Measurements from ENCODE around the gene IGF1R.
A peak's percentile ranks its signal among the peaks of the same experiment; 100 is the strongest.

IGF1R gene

DNA sequence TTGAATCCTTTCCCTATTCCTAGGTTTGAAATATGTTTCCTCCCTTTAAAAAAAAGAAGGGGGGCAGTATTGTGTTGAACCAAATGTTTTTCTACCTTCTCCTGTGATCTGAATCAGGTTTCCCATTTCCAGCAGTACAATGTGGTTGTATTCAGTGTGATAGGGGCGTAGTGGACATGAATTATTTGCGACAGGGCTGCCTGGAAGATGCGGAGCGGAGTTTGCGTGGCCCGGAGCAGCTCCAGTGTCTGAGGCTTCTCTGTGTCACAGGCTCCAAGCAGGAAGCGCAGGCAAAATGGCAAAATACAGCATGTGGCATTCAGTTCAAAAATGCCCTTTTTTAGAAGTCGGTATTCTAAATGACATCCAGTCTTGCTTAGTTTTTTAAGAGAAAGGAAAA, 204.8 kb downstream of the IGF1R start:
- DNase-seq (ENCODE audit: low read depth in 2 of 2), result peak; percentile 93 to 96
- H3K4me3 ChIP-seq (replicated peaks in 1 of 2; ENCODE audit: low read depth in 2 of 2, low read length in 2 of 2), result peak overlapping the region; percentile 55 to 61
- TF ChIP-seq CTCF (IDR thresholded peaks at IDR 0.05; ENCODE audit: low read depth, low read length), result no peak

DNA sequence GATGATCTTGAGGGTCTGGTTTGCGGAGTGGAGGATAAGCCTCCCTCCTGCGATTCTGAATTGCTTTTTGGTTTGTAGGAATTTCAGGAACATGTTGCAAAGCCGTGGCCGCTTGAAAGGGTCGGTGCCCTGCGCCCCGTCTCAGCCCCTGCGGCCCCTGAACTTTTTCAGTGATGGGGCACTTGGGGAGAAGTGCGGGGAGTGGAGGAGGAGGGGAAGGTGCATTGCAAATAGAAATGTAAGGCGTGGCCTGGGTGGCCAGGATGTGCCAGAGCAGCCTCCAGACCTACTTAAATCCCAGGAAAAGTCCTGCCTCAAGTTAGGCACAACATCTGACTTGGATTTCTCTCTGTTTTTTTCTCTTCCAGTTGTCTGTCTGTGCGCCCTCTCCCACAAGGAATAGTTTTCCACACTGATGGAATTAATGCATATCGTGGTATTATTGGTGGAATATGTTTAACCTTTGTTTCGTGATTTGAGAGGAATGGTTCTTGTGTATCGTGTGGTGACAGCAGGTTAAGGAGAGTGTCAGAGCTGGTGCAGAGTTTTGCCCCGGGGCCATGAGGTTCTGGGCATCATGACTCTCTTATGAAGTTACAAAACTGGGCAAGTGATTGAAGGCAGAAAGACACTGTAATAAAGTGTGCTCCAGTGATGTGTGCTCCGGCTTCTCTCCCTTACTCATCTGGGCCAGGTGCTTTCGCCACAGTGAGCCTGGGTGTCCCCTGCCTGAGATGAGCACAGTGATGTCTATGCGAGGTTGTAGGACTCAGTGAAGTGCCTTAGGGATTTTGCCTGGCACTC, 205.5 kb downstream of the IGF1R start:
- no peak for TF ChIP-seq CTCF (IDR thresholded peaks at IDR 0.05; ENCODE audit: low read depth, low read length)
- H3K4me3 ChIP-seq (replicated peaks in 1 of 2; ENCODE audit: low read depth in 2 of 2, low read length in 2 of 2), result peak overlapping the region; percentile 15 to 61
- peak; percentile 29 to 53 for DNase-seq (ENCODE audit: low read depth in 2 of 2)

GRCh38 chr15:98854496-98854895, 206.2 kb downstream of the IGF1R start:
- no peak for DNase-seq (ENCODE audit: low read depth in 2 of 2)
- H3K4me3 ChIP-seq (replicated peaks in 1 of 2; ENCODE audit: low read depth in 2 of 2, low read length in 2 of 2), result no peak overlapping the region
- TF ChIP-seq CTCF (IDR thresholded peaks at IDR 0.05; ENCODE audit: low read depth, low read length), result no peak

- no peak for TF ChIP-seq CTCF (IDR thresholded peaks at IDR 0.05; ENCODE audit: low read depth, low read length)
- DNase-seq (ENCODE audit: low read depth in 2 of 2), result no peak
- H3K4me3 ChIP-seq (replicated peaks in 1 of 2; ENCODE audit: low read depth in 2 of 2, low read length in 2 of 2), result no peak overlapping the region
Measured at GRCh38 chr15:98855067-98855814, 206.9 kb downstream of the IGF1R start.

- H3K4me3 ChIP-seq (replicated peaks in 1 of 2; ENCODE audit: low read depth in 2 of 2, low read length in 2 of 2), result no peak overlapping the region
- no peak for TF ChIP-seq CTCF (IDR thresholded peaks at IDR 0.05; ENCODE audit: low read depth, low read length)
- DNase-seq (ENCODE audit: low read depth in 2 of 2), result no peak
Measured at GRCh38 chr15:98855815-98856531, 207.6 kb downstream of the IGF1R start.

GRCh38 chr15:98856532-98856907, 208.2 kb downstream of the IGF1R start:
- peak; percentile 61 to 93 for DNase-seq (ENCODE audit: low read depth in 2 of 2)
- H3K4me3 ChIP-seq (replicated peaks in 1 of 2; ENCODE audit: low read depth in 2 of 2, low read length in 2 of 2), result no peak overlapping the region
- TF ChIP-seq CTCF (IDR thresholded peaks at IDR 0.05; ENCODE audit: low read depth, low read length), result no peak
